ENCODE measurements around the gene CCHCR1. TPM values are rescaled to one million over a fixed set of nuclear protein-coding genes. Genes with fewer than 3 reads are reported as not detected.
A peak's percentile ranks its signal among the peaks of the same experiment; 100 is the strongest.

CCHCR1 gene
- total RNA-seq, 1 experiment from 2014 or later: 45.5 TPM

DNA sequence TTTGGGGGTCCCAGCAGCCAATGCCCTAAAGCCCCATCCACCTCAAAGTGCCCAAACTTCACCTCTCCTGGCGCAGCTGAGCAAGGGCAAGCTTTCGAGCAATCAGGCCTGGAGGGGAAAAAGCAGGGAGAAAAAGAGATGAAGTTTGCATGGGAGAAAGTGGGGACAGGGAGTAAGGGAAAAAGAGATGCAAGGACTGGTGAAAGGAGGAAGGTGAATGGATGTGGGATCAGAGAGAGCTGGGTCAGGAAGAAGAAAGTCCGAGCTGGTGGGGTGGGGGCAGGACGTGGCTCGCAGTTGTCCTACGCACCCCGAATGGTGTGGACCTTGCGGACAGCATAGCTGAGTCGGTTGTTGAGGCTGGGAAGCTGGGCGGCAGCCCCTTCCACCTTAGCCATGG, 12.2 kb downstream of the CCHCR1 start:
- H4K91ac ChIP-seq (ENCODE audit: insufficient read length, low read depth, low read length): no peak overlapping the region
- no peak overlapping the region for H3K18ac ChIP-seq (ENCODE audit: insufficient read length, low read depth, low read length)
- no peak overlapping the region for H2BK20ac ChIP-seq (ENCODE audit: low read depth, low read length, poor library complexity, severe bottlenecking)
- Mint-ChIP-seq H3K36me3 (ENCODE audit: insufficient read depth in 1 of 3, low read depth in 3 of 3) (peaks cover 27 to 66% (median 64%) of the 10 kb centered on the region in 3 experiments; a peak in 6 of 7 replicates), H3K4me1 (peaks cover 20 to 21% of the 10 kb centered on the region in 2 experiments), H3K27ac (peak overlapping the region in 1 of 3 experiments; percentile 73; a peak in 1 of 7 replicates), H3K9me3 (no peaks in the 10 kb centered on the region), H3K4me3 (no peak overlapping the region), H3K27me3 (ENCODE audit: low read depth) (no peaks in the 10 kb centered on the region)
- H2AK5ac ChIP-seq (ENCODE audit: insufficient read length, low read length): no peak overlapping the region
- H3K79me2 ChIP-seq (ENCODE audit: insufficient read depth, low read length): no peaks in the 10 kb centered on the region
- no peaks in the 10 kb centered on the region for H4K20me1 ChIP-seq (ENCODE audit: control insufficient read depth, insufficient read depth, insufficient read length)
- H3K79me1 ChIP-seq (ENCODE audit: insufficient read depth, low read depth, low read length, poor library complexity, severe bottlenecking): no peaks in the 10 kb centered on the region
- no peak overlapping the region for H3K4me2 ChIP-seq (ENCODE audit: insufficient read depth, insufficient read length, low read length)
- H3K4me1 ChIP-seq (ENCODE audit: insufficient read depth, low read length): no peaks in the 10 kb centered on the region
- no peak for TF ChIP-seq CTCF (conservative IDR thresholded peaks at IDR 0.05)
- no peak overlapping the region for H3T11ph ChIP-seq (ENCODE audit: low read length)
- no peaks in the 10 kb centered on the region for H3K23me2 ChIP-seq (ENCODE audit: insufficient read length, low read depth, low read length, poor library complexity, severe bottlenecking)
- no peak overlapping the region for H3K9ac ChIP-seq (ENCODE audit: extremely low read depth, insufficient read length, low read length)
- H3K4ac ChIP-seq (ENCODE audit: low read depth, low read length): no peak overlapping the region
- no peak overlapping the region for H2BK12ac ChIP-seq (ENCODE audit: insufficient read length, low read depth, low read length)
- no peak for DNase-seq
- no peak overlapping the region for H2BK5ac ChIP-seq (ENCODE audit: insufficient read length, low read length)
- no peak overlapping the region for H4K8ac ChIP-seq (replicated peaks; ENCODE audit: insufficient read length, low read depth, low read length)
- no peak overlapping the region for H4K5ac ChIP-seq (ENCODE audit: insufficient read length, low read depth, low read length)
- H2BK15ac ChIP-seq (ENCODE audit: low read depth, low read length): no peak overlapping the region
- no peaks in the 10 kb centered on the region for H3K27me3 ChIP-seq (ENCODE audit: insufficient read depth, low read length)
- WGBS (ENCODE audit: extremely low coverage, insufficient read length, low lambda C conversion rate): no CpG with 5 or more reads among the region's 10 CpGs
- no peak overlapping the region for H3K27ac ChIP-seq (ENCODE audit: insufficient read length, low read depth, low read length)
- H2BK120ac ChIP-seq (ENCODE audit: low read depth, low read length, poor library complexity, severe bottlenecking): no peak overlapping the region
- no peaks in the 10 kb centered on the region for H3K9me3 ChIP-seq (ENCODE audit: control insufficient read depth, low read depth, low read length)
- no peak overlapping the region for H3K56ac ChIP-seq (ENCODE audit: insufficient read length, low read depth, low read length)
- no peak overlapping the region for H2AFZ ChIP-seq (ENCODE audit: low read length)
- no peak overlapping the region for H3K23ac ChIP-seq (ENCODE audit: insufficient read length, low read depth, low read length)
- no peak overlapping the region for H3K14ac ChIP-seq (ENCODE audit: insufficient read depth, low read length)
